Measurements from ENCODE around the gene RAB28.

Gene RAB28

DNA sequence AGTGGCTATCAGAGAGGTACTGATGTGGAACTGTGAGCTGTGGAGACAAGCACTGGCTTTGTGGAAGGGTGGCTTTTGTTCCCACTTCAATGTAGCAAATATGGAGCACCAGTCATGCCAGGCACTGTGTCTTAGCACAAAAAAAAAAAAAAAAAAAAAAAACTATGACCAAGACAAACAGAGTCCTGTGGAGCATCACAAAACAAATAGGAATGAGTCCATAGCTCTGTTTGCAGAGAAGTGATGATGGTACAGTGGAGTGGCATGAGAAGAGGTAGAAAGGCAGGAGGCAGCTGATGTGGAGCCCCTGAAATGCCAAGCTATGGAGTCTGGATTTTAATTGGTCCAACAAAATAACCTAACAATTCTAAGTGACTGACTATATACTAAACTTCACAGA lies 116.9 kb downstream of the RAB28 start:
- Histone ChIP-seq H3F3A (ENCODE audit: insufficient read depth) (no peaks in the 10 kb centered on the region), H3K9me2 (replicated peaks; ENCODE audit: insufficient read depth, low read length) (no peaks in the 10 kb centered on the region), H3K9ac (ENCODE audit: low read length) (no peak overlapping the region), H3K27me3 (ENCODE audit: low read length) (no peaks in the 10 kb centered on the region), H3K4me3 (ENCODE audit: insufficient read depth, low read length, poor library complexity, severe bottlenecking) (no peak overlapping the region), H3K27ac (ENCODE audit: low read depth, low read length) (no peak overlapping the region), H2AFZ (ENCODE audit: low read depth, low read length, severe bottlenecking) (no peak overlapping the region), H3K4me2 (ENCODE audit: low read depth, low read length, poor library complexity, severe bottlenecking) (no peak overlapping the region), H4K20me1 (ENCODE audit: low read depth, low read length) (no peaks in the 10 kb centered on the region), H3K36me3 (ENCODE audit: low read length) (peaks cover 3% of the 10 kb centered on the region; the same call in 1 of the 2 replicates), H3K79me2 (ENCODE audit: insufficient read depth, low read length) (no peaks in the 10 kb centered on the region), H3K9me3 (ENCODE audit: insufficient read depth, low read length) (no peaks in the 10 kb centered on the region)
- TF ChIP-seq CTCF (IDR thresholded peaks at IDR 0.05; ENCODE audit: insufficient read depth, low read length, poor library complexity, severe bottlenecking) (no peak), EZH2phosphoT487 (conservative IDR thresholded peaks at IDR 0.05; ENCODE audit: low read length) (no peak)

GRCh38 chr4:13365195-13365594 lies 118.9 kb downstream of the RAB28 start:
- Histone ChIP-seq H3K4me2 (ENCODE audit: low read depth, low read length, poor library complexity, severe bottlenecking) (no peak overlapping the region), H2AFZ (ENCODE audit: low read depth, low read length, severe bottlenecking) (no peak overlapping the region), H3K9me3 (ENCODE audit: insufficient read depth, low read length) (no peaks in the 10 kb centered on the region), H3K9me2 (replicated peaks; ENCODE audit: insufficient read depth, low read length) (no peaks in the 10 kb centered on the region), H3K4me3 (ENCODE audit: insufficient read depth, low read length, poor library complexity, severe bottlenecking) (no peak overlapping the region), H3K9ac (ENCODE audit: low read length) (no peak overlapping the region), H3F3A (ENCODE audit: insufficient read depth) (no peaks in the 10 kb centered on the region), H3K79me2 (ENCODE audit: insufficient read depth, low read length) (no peaks in the 10 kb centered on the region), H4K20me1 (ENCODE audit: low read depth, low read length) (no peaks in the 10 kb centered on the region), H3K36me3 (ENCODE audit: low read length) (peaks cover 3% of the 10 kb centered on the region; the same call in 1 of the 2 replicates), H3K27me3 (ENCODE audit: low read length) (no peaks in the 10 kb centered on the region), H3K27ac (ENCODE audit: low read depth, low read length) (no peak overlapping the region)
- TF ChIP-seq CTCF (IDR thresholded peaks at IDR 0.05; ENCODE audit: insufficient read depth, low read length, poor library complexity, severe bottlenecking) (no peak), EZH2phosphoT487 (conservative IDR thresholded peaks at IDR 0.05; ENCODE audit: low read length) (no peak)

DNA sequence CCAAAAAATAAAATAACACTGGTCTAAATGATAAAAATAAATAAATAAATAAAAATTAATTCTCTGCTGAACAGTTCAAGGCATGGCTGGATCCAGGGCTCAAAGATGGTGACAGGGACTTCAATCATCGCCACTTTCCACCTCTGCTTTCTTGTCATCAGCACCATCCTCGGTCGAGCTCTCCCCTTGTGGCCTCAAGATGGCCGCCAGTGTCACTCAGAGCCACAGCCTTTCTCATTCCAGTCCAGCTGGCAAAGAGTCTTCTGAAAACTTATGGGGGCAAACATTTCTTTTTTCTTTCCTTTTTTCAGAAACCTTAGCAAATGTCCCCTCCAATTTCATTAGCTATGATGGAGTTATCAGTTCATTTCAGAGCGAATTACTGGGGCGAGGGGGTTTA lies 119.5 kb downstream of the RAB28 start:
- Histone ChIP-seq H3K36me3 (ENCODE audit: low read length) (0 out of 2 replicates have a peak, but pooled peaks cover 3% of the 10 kb centered on the region), H3K27me3 (ENCODE audit: low read length) (no peaks in the 10 kb centered on the region), H2AFZ (ENCODE audit: low read depth, low read length, severe bottlenecking) (no peak overlapping the region), H3K9ac (ENCODE audit: low read length) (no peak overlapping the region), H3K9me2 (replicated peaks; ENCODE audit: insufficient read depth, low read length) (no peaks in the 10 kb centered on the region), H3F3A (ENCODE audit: insufficient read depth) (no peaks in the 10 kb centered on the region), H3K4me2 (ENCODE audit: low read depth, low read length, poor library complexity, severe bottlenecking) (no peak overlapping the region), H3K4me3 (ENCODE audit: insufficient read depth, low read length, poor library complexity, severe bottlenecking) (no peak overlapping the region), H4K20me1 (ENCODE audit: low read depth, low read length) (no peaks in the 10 kb centered on the region), H3K9me3 (ENCODE audit: insufficient read depth, low read length) (no peaks in the 10 kb centered on the region), H3K79me2 (ENCODE audit: insufficient read depth, low read length) (no peaks in the 10 kb centered on the region), H3K27ac (ENCODE audit: low read depth, low read length) (no peak overlapping the region)
- TF ChIP-seq EZH2phosphoT487 (conservative IDR thresholded peaks at IDR 0.05; ENCODE audit: low read length) (no peak), CTCF (IDR thresholded peaks at IDR 0.05; ENCODE audit: insufficient read depth, low read length, poor library complexity, severe bottlenecking) (no peak)
